K562 (cell line): ENCODE data around the gene ITPR2.

Source experiments
- EHMT2 ChIP-seq: fragments of 450-650 bp; IDR thresholded peaks from 2 replicates; pipeline ENCODE4 v1.6.1; 2018; ENCODE audit warnings: antibody characterized with exemption
- EZH2 ChIP-seq: IDR thresholded peaks from 2 replicates; pipeline ENCODE4 v1.6.1; 2012; ENCODE audit warnings: low read depth, mild to moderate bottlenecking, inconsistent platforms, low read length, borderline replicate concordance
- HDAC3 ChIP-seq: fragments of 450-650 bp; IDR thresholded peaks from 2 replicates; pipeline ENCODE4 v1.6.1; 2018; ENCODE audit warnings: borderline replicate concordance, mild to moderate bottlenecking, moderate library complexity; ENCODE audit not compliant: partially characterized antibody
- HNRNPK ChIP-seq: fragments of 200-400 bp; formaldehyde crosslinking; IDR thresholded peaks from one replicate; pipeline ENCODE4 v1.6.1; 2018; ENCODE audit warnings: mild to moderate bottlenecking, low read depth, low read length; ENCODE audit not compliant: poor library complexity, severe bottlenecking
- MCM7 ChIP-seq, 2 experiments: fragments of 450-650 bp; IDR thresholded peaks; 2 replicates each; pipeline ENCODE4 v1.6.1; 2016 to 2018
- POLR2A ChIP-seq: fragments of 450-650 bp; conservative IDR thresholded peaks from 2 replicates; pipeline ENCODE4 v1.6.1; 2016
- SIN3A ChIP-seq, 2 experiments: fragments of 150-350 bp in 1 of 2; IDR thresholded peaks; 2 replicates each; pipeline ENCODE4 v1.6.1; 2011 to 2016; ENCODE audit warnings: borderline replicate concordance in 2 of 2, low read depth in 2 of 2, low read length in 2 of 2, mild to moderate bottlenecking in 2 of 2, moderate library complexity in 2 of 2; ENCODE audit not compliant: control insufficient read depth in 1 of 2
- SNRNP70 ChIP-seq: fragments of 200-400 bp; formaldehyde crosslinking; optimal IDR thresholded peaks from 2 replicates; pipeline ENCODE3; 2017; ENCODE audit warnings: low read depth, low read length
- ZNF274 ChIP-seq: IDR thresholded peaks from 2 replicates; pipeline ENCODE4 v1.6.1; 2011; ENCODE audit warnings: low read depth, mild to moderate bottlenecking, low read length, moderate library complexity, borderline replicate concordance
- TF ChIP-seq, protein P1 (sequence below), 3 experiments: IDR thresholded peaks in 2 of 3; conservative IDR thresholded peaks in 1 of 3; 2 replicates each; pipeline ENCODE4 v1.5.1; 2011 to 2012; ENCODE audit warnings: low read length in 3 of 3, mild to moderate bottlenecking in 3 of 3, control low read depth in 2 of 3, improper control_type of control experiment in 1 of 3, inconsistent platforms in 1 of 3, low read depth in 1 of 3, mixed read lengths in 1 of 3, moderate library complexity in 1 of 3; ENCODE audit not compliant: insufficient read depth in 2 of 3

DNA sequence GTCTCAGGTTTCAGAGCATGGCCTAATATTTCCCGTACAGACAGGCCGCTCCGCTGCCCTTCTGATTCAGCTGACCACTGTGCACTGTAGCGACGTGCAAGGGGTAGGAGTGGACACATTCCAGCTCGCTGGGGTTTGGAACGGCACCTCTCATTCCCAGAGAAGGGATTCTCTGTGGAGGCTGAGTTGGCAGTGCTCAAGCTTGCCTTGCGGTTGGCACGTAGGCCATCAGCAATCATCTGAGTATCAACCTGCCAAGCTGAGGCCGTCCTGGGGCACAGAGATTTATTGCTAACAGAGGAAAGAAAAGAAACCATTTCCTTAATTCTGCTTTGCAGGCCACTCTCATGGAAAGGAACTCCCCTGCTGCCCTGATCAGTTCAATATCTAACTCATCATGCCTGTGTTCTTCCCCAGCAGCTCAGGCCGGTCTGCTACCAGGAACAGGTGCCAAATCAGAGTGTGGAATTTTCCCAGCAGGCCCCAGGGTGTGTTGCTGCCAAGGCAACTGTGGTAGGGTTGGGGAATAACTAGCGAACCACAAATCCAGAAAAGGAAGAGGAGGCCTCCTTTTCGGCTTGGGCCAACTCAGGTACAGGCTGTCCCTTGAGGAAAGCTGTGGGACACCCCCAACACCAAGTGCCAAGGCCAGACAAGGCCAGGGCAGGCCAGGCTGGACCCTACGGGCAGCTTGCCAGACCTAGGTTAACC lies 545.2 kb downstream of the ITPR2 start:
- no peak for TF ChIP-seq SNRNP70
- TF ChIP-seq POLR2A = no peak
- TF ChIP-seq EZH2 = no peak
- no peak for TF ChIP-seq HNRNPK
- no peak for TF ChIP-seq MCM7 (IDR thresholded peaks at IDR 0.05)
- no peak for TF ChIP-seq SIN3A (IDR thresholded peaks at IDR 0.05; ENCODE audit: borderline replicate concordance in 2 of 2, control insufficient read depth in 1 of 2, low read depth in 2 of 2, low read length in 2 of 2)
- TF ChIP-seq, protein P1, sequence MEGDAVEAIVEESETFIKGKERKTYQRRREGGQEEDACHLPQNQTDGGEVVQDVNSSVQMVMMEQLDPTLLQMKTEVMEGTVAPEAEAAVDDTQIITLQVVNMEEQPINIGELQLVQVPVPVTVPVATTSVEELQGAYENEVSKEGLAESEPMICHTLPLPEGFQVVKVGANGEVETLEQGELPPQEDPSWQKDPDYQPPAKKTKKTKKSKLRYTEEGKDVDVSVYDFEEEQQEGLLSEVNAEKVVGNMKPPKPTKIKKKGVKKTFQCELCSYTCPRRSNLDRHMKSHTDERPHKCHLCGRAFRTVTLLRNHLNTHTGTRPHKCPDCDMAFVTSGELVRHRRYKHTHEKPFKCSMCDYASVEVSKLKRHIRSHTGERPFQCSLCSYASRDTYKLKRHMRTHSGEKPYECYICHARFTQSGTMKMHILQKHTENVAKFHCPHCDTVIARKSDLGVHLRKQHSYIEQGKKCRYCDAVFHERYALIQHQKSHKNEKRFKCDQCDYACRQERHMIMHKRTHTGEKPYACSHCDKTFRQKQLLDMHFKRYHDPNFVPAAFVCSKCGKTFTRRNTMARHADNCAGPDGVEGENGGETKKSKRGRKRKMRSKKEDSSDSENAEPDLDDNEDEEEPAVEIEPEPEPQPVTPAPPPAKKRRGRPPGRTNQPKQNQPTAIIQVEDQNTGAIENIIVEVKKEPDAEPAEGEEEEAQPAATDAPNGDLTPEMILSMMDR (IDR thresholded peaks at IDR 0.05 in 2 of 3, conservative IDR thresholded peaks at IDR 0.05 in 1 of 3; ENCODE audit: insufficient read depth in 2 of 3, low read depth in 1 of 3, low read length in 3 of 3) = no peak
- TF ChIP-seq ZNF274 = no peak
- TF ChIP-seq HDAC3 = no peak
- no peak for TF ChIP-seq EHMT2
